CD4-positive, alpha-beta T cell treated with Interleukin-4 for 1 hour (primary cell): ENCODE results near the gene RRAGD.
A peak's percentile ranks its signal among the peaks of the same experiment; 100 is the strongest.

Experiments used
- DNase-seq, 2 donors: peaks; one replicate each; pipeline ENCODE4 v3.0.0-alpha.2; 2020 to 2022

The RRAGD gene

GRCh38 chr6:89375427-89376267 lies 36.4 kb downstream of the RRAGD start:
- DNase-seq: peak; percentile 78 to 80

GRCh38 chr6:89372506-89372901 lies 39.6 kb downstream of the RRAGD start:
- no peak for DNase-seq

- peak; percentile 82 to 85 for DNase-seq
These were observed 40.1 kb downstream of the RRAGD start for GRCh38 chr6:89371849-89372505.

- no peak for DNase-seq
These were observed 43.1 kb downstream of the RRAGD start for GRCh38 chr6:89368999-89369398.

GRCh38 chr6:89368107-89368506 lies 44.0 kb downstream of the RRAGD start:
- DNase-seq: peak; percentile 34 to 65

GRCh38 chr6:89364586-89364985 lies 47.5 kb downstream of the RRAGD start:
- DNase-seq: no peak

GRCh38 chr6:89361171-89361570 lies 50.9 kb downstream of the RRAGD start:
- DNase-seq: no peak

GRCh38 chr6:89360415-89360999 lies 51.6 kb downstream of the RRAGD start:
- peak in 1 of 2 donors; percentile 13 for DNase-seq

- no peak for DNase-seq
These were observed 52.5 kb downstream of the RRAGD start for GRCh38 chr6:89359561-89359960.

- peak; percentile 33 to 38 for DNase-seq
These were observed 54.7 kb downstream of the RRAGD start for GRCh38 chr6:89357390-89357789.

- DNase-seq: no peak
These were observed 55.4 kb downstream of the RRAGD start for GRCh38 chr6:89356642-89357170.

GRCh38 chr6:89355511-89356194 lies 56.4 kb downstream of the RRAGD start:
- DNase-seq: no peak

GRCh38 chr6:89353702-89354392 lies 58.2 kb downstream of the RRAGD start:
- no peak for DNase-seq

- DNase-seq: no peak
These were observed 58.9 kb downstream of the RRAGD start for GRCh38 chr6:89353118-89353556.

GRCh38 chr6:89352278-89353117 lies 59.6 kb downstream of the RRAGD start, which contains the start of gene UBE2J1:
UBE2J1 (minus strand) TSS chr6:89352722; CDS start chr6:89352569, 153 bp downstream.
- DNase-seq: peak; percentile 82 to 88

- DNase-seq: no peak
These were observed 60.3 kb downstream of the RRAGD start for GRCh38 chr6:89351671-89352277.

GRCh38 chr6:89350281-89350966 lies 61.6 kb downstream of the RRAGD start:
- DNase-seq: peak; percentile 29 to 53

- DNase-seq: no peak
These were observed 63.7 kb downstream of the RRAGD start for GRCh38 chr6:89348372-89348771.

GRCh38 chr6:89347825-89348224 lies 64.2 kb downstream of the RRAGD start:
- peak in 1 of 2 donors; percentile 41 for DNase-seq

GRCh38 chr6:89346433-89346832 lies 65.6 kb downstream of the RRAGD start:
- DNase-seq: no peak
